ENCODE results near the gene TEC. TPM values are rescaled to one million over a fixed set of nuclear protein-coding genes. Genes with fewer than 3 reads are reported as not detected.

The TEC gene
- total and polyA plus RNA-seq, 2 of the 8 experiments (the other 6 are each of a cell fraction or from before 2014, with no cell fraction given) = 0.73 to 1.8 TPM

GRCh38 chr4:48308901-48309300 is 39.3 kb upstream of the TEC start:
- Histone ChIP-seq H3K79me2 (ENCODE audit: control insufficient read depth in 1 of 2, insufficient read depth in 2 of 2, low read length in 2 of 2) (no peaks in the 10 kb centered on the region), H3K18ac (ENCODE audit: extremely low read depth, low read length) (no peak overlapping the region), H3K27ac (ENCODE audit: low read depth, low read length) (no peak overlapping the region), H2BK5ac (ENCODE audit: low read depth, low read length) (no peak overlapping the region), H2AFZ (ENCODE audit: low read length) (no peak overlapping the region), H3K23ac (ENCODE audit: insufficient read length) (no peak overlapping the region), H2BK120ac (replicated peaks; ENCODE audit: low read depth, low read length) (no peak overlapping the region), H4K91ac (replicated peaks; ENCODE audit: insufficient read length, low read length) (no peak overlapping the region), H2BK15ac (ENCODE audit: low read length) (no peak overlapping the region), H3K4ac (replicated peaks; ENCODE audit: insufficient read length, low read depth, low read length) (no peak overlapping the region), H2BK20ac (ENCODE audit: low read length) (no peak overlapping the region), H3K23me2 (ENCODE audit: low read depth, low read length) (no peaks in the 10 kb centered on the region), H2AK5ac (ENCODE audit: low read depth, low read length) (no peak overlapping the region), H3K4me2 (ENCODE audit: insufficient read depth in 1 of 2, low read depth in 2 of 2, low read length in 2 of 2) (no peak overlapping the region), H3K27me3 (replicated peaks in 1 of 4; ENCODE audit: control insufficient read depth in 3 of 4, extremely low read depth in 1 of 4, insufficient read depth in 3 of 4, low read length in 3 of 4) (no peaks in the 10 kb centered on the region), H4K5ac (ENCODE audit: insufficient read length, low read depth, low read length) (no peak overlapping the region), H4K20me1 (replicated peaks in 1 of 2; ENCODE audit: control insufficient read depth in 1 of 2, insufficient read depth in 2 of 2, low read length in 2 of 2) (no peaks in the 10 kb centered on the region), H3K9me3 (ENCODE audit: insufficient read depth in 2 of 2, low read depth in 1 of 2, low read length in 1 of 2) (no peaks in the 10 kb centered on the region), H3K4me1 (replicated peaks in 1 of 4; ENCODE audit: control insufficient read depth in 3 of 4, insufficient read depth in 4 of 4, low read length in 3 of 4) (no peaks in the 10 kb centered on the region), H3K79me1 (ENCODE audit: low read depth, low read length) (no peaks in the 10 kb centered on the region), H4K8ac (ENCODE audit: extremely low read depth, insufficient read depth, low read length) (no peak overlapping the region), H3K4me3 (ENCODE audit: extremely low read depth in 1 of 4, insufficient read depth in 2 of 4, low read depth in 3 of 4, low read length in 4 of 4) (no peak overlapping the region), H3K36me3 (ENCODE audit: control insufficient read depth in 2 of 4, insufficient read depth in 4 of 4, low read length in 3 of 4) (no peaks in the 10 kb centered on the region), H3K56ac (replicated peaks; ENCODE audit: insufficient read length, low read depth, low read length) (no peak overlapping the region), H3K9ac (replicated peaks in 1 of 4; ENCODE audit: extremely low read depth in 1 of 4, low read depth in 3 of 4, low read length in 3 of 4) (no peak overlapping the region), H3K14ac (ENCODE audit: insufficient read length) (no peak overlapping the region), H2BK12ac (ENCODE audit: low read depth, low read length) (no peak overlapping the region)
- TF ChIP-seq SUZ12 (IDR thresholded peaks at IDR 0.05; ENCODE audit: low read length) (no peak), KDM1A (IDR thresholded peaks at IDR 0.05; ENCODE audit: borderline replicate concordance, low read length) (no peak), PHF8 (conservative IDR thresholded peaks at IDR 0.05; ENCODE audit: low read depth, low read length) (no peak), GTF2F1 (IDR thresholded peaks at IDR 0.05; ENCODE audit: borderline replicate concordance, low read depth, low read length) (no peak), TCF12 (IDR thresholded peaks at IDR 0.05; ENCODE audit: low read depth, low read length) (no peak), RBBP5 (IDR thresholded peaks at IDR 0.05; ENCODE audit: borderline replicate concordance, low read depth, low read length) (no peak), ASH2L (IDR thresholded peaks at IDR 0.05; ENCODE audit: low read length) (no peak), SRF (IDR thresholded peaks at IDR 0.05; ENCODE audit: low read depth, low read length) (no peak), USF2 (IDR thresholded peaks at IDR 0.05; ENCODE audit: low read length) (no peak), TAF7 (optimal IDR thresholded peaks at IDR 0.05; ENCODE audit: borderline replicate concordance, low read depth, low read length) (no peak), SIX5 (IDR thresholded peaks at IDR 0.05; ENCODE audit: low read depth, low read length) (no peak), JUN (IDR thresholded peaks at IDR 0.05; ENCODE audit: low read depth, low read length) (no peak)
- FAIRE-seq = no peak
- CTCF ChIA-PET (ENCODE audit: partially characterized antibody) = interaction anchor here (0.9 to 1.4 kb wide), 2 partner anchors 10 to 19 kb away, joined by 3 to 4 read pairs; no protein-coding TSS in a partner anchor
- 95% methylated on average over 2 of the region's 2 CpGs; no CpG with 5 or more reads in 1 of the 2 experiments for WGBS, 2 experiments (ENCODE audit: extremely low coverage in 1 of 2, insufficient coverage in 1 of 2, insufficient read length in 1 of 2, insufficient replicate concordance in 2 of 2, low coverage in 1 of 2, low lambda C conversion rate in 2 of 2, missing lambda C conversion rate in 1 of 2)
- POLR2A ChIA-PET (ENCODE audit: partially characterized antibody) = interaction anchor here (0.6 kb wide), 1 partner anchor 35 kb away, joined by 3 read pairs; no protein-coding TSS in a partner anchor
- no peak for DNase-seq (ENCODE audit: low read depth in 1 of 2, low spot score in 2 of 2)

Measured in H1 (cell line).